IPS-15b (cell line): Measurements from ENCODE around the gene WNK3.
A peak's percentile ranks its signal among the peaks of the same experiment; 100 is the strongest.
"Not testable (repeated sequence)": the region's sequence is repeated elsewhere in the genome, so short reads cannot be mapped to it uniquely, and the experiment has no call there.

Experiments used
- H3K27me3 ChIP-seq: one replicate; pipeline ENCODE4 v1.6.1; 2013; ENCODE audit warnings: low read length; ENCODE audit not compliant: control insufficient read depth, insufficient read depth
- H3K36me3 ChIP-seq: one replicate; pipeline ENCODE4 v1.6.1; 2013; ENCODE audit warnings: low read length; ENCODE audit not compliant: control insufficient read depth, insufficient read depth
- H3K4me1 ChIP-seq: one replicate; pipeline ENCODE4 v1.6.1; 2013; ENCODE audit warnings: mild to moderate bottlenecking, low read length; ENCODE audit not compliant: control insufficient read depth, insufficient read depth
- H3K4me3 ChIP-seq: one replicate; pipeline ENCODE4 v1.5.1; 2013; ENCODE audit warnings: low read depth, low read length
- H3K9ac ChIP-seq: one replicate; pipeline ENCODE4 v1.6.1; 2013; ENCODE audit warnings: low read depth, mild to moderate bottlenecking, low read length
- H3K9me3 ChIP-seq: one replicate; pipeline ENCODE4 v1.6.1; 2013; ENCODE audit warnings: mild to moderate bottlenecking, low read length; ENCODE audit not compliant: control insufficient read depth, insufficient read depth

The WNK3 gene

DNA sequence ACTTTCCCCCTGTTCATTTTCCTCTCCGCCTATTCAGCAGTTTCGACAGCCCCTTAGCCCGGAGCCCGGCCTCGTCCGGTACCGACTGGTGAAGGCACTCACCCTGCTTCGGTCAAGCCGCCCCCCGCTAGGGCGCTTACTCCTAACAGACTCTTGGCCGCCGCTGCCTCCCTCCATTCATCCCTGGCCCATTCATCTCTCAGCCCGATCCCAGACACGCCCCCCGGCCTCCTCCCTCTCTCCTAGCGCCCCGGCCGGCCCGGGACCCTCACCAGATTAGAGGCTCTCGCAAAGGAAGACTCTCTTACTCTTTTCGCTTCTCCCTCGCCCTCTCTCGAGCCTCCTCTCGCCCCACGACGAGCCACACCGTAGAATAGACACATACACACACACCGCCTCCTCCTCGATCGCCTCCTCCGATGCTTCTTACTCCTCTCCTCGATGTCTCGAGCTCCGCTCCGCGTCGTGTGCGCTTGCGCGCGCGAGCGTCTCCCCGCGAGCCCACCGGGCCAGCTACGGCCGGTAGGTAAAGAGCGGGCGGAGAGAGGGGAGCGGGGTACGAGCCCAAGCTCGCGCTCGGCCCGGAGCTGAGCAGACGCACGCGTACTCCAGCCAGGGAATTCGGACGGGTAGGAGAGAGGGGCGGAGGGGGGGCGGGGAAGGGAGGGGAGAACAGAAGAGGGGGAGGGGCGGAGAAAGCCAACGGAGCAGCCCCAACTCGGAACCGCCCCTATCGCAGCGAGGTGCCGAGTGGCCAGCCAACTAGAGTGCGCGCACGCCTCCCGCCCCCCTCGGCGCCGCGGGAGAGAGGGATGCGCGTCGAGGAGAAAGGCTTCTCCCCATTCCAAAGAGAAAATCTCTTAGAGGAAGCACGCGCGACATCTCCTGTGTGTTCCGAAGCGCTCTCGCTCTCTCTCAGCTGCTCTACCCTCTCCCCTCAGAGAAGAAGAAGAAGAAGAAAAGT lies at the start of gene WNK3:
TSS of gene WNK3 (minus strand) at position 633 of the 964 bp plus-strand sequence.
- Histone ChIP-seq H3K9me3 (no peaks in the 10 kb centered on the region), H3K4me1 (peaks cover 2% of the 10 kb centered on the region), H3K9ac (peak within 1 kb of the TSS; percentile 73), H3K36me3 (no peaks in the 10 kb centered on the region), H3K27me3 (no peaks in the 10 kb centered on the region), H3K4me3 (peak within 1 kb of the TSS; percentile 93)

DNA sequence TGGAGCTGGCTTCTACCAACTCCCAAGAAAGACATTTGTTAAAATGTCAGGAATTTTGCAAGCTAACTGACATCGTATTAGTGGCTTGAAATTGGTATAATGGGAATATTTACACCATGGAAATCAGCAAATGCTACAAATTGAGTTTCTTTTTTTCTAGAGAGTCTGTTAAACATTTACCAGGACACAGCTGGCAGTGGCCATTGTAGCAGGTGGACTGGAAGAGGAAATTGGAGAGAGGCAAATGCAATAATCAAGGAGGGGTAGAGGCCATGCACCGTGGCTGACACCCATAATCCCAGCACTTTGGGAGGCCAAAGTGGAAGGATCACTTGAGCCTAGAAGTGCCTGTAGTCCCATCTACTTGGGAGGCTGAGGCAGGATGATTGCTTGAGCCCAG lies 49.4 kb upstream of the WNK3 start:
- Histone ChIP-seq H3K36me3 (no peaks in the 10 kb centered on the region), H3K9ac (no peak overlapping the region)

DNA sequence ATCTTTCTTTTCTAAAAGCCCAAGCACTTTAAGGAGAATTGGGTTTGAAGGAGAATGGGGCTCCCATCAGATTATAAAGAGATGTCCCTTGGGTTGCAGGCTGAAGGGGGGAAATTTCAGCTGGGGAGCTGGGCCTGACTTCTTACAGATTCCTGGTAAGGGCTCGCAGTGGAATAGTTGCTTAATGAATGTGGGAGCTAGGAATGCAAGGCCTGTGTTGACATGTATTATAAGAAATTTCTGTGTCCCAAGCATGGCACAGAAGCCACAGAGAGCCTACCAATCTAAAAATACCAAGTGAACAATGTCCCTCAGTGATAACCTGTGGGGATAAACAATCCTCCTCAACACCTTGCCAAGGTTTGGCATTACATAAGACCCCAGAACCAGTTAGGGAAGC lies 39.3 kb upstream of the WNK3 start:
- Histone ChIP-seq H3K4me1 (no peaks in the 10 kb centered on the region), H3K4me3 (no peak overlapping the region), H3K27me3 (no peaks in the 10 kb centered on the region), H3K9me3 (no peaks in the 10 kb centered on the region), H3K9ac (no peak overlapping the region), H3K36me3 (no peaks in the 10 kb centered on the region)

More for the DNA sequence above, 49.4 kb upstream of the WNK3 start:
- Histone ChIP-seq H3K9me3 (no peaks in the 10 kb centered on the region), H3K27me3 (no peaks in the 10 kb centered on the region), H3K4me1 (no peaks in the 10 kb centered on the region), H3K4me3 (no peak overlapping the region)

DNA sequence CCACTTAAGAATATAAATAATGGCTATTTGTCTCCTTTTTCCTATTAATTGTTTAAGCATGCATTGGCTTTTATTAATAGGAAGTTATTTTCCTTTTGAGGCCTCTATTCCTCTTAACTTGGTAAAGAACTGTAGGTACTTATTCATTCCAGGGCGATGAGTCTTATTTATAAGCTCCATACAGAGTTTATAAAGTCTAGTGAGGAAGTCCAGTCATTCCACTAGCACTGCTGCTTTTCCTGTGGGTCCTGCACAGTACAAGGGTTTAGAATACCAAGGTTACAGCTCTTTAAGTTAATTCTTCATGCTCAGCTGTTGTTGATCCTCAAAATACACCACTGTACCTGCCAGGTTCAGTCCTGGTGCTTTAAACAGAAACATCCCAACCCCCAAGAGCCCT lies 28.5 kb upstream of the WNK3 start:
- Histone ChIP-seq H3K4me1 (no peaks in the 10 kb centered on the region), H3K27me3 (no peaks in the 10 kb centered on the region), H3K36me3 (no peaks in the 10 kb centered on the region), H3K9me3 (no peaks in the 10 kb centered on the region), H3K9ac (no peak overlapping the region), H3K4me3 (no peak overlapping the region)

DNA sequence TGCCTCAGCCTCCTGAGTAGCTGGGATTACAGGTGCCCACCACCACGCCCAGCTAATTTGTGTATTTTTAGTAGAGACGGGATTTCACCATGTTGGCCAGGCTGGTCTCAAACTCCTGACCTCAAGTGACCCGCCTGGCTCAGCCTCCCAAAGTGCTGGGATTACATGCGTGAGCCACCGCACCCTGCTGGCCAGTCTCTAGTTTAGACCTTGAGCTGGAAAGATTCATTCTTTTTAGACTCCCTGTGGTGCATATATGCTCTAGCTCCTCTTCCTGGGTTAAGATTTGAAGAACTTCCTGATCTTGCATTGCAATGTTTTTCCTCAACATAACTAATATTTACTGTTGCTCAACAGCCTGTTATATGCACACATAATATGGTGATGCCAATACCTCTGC lies 26.8 kb upstream of the WNK3 start:
- not testable (repeated sequence) for H3K9ac ChIP-seq, H3K4me3 ChIP-seq, H3K36me3 ChIP-seq, H3K4me1 ChIP-seq, H3K27me3 ChIP-seq, H3K9me3 ChIP-seq

DNA sequence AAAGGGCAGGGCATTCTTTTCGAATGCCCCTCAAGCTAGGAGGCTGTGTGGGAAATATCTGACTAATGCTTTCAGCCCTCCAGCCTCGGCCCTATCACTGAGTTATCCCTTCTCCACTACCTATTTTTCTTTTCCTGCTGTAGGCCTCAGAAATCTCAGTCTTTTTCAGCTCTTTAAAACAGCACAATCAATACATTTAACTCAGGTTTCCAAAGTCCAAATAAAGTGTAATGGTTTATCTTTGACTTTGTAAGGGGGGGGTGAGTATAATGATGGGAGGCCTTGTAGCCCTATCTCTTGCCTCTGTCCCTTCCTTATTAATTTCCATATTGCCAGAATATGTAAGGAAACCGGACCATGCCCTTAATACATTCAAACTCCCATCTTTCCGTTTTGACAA lies 1.6 kb upstream of the WNK3 start:
- Histone ChIP-seq H3K9me3 (no peaks in the 10 kb centered on the region), H3K27me3 (no peaks in the 10 kb centered on the region), H3K4me1 (peaks cover 2% of the 10 kb centered on the region), H3K4me3 (peak overlapping the region; percentile 58), H3K9ac (peak overlapping the region; percentile 70), H3K36me3 (no peaks in the 10 kb centered on the region)

DNA sequence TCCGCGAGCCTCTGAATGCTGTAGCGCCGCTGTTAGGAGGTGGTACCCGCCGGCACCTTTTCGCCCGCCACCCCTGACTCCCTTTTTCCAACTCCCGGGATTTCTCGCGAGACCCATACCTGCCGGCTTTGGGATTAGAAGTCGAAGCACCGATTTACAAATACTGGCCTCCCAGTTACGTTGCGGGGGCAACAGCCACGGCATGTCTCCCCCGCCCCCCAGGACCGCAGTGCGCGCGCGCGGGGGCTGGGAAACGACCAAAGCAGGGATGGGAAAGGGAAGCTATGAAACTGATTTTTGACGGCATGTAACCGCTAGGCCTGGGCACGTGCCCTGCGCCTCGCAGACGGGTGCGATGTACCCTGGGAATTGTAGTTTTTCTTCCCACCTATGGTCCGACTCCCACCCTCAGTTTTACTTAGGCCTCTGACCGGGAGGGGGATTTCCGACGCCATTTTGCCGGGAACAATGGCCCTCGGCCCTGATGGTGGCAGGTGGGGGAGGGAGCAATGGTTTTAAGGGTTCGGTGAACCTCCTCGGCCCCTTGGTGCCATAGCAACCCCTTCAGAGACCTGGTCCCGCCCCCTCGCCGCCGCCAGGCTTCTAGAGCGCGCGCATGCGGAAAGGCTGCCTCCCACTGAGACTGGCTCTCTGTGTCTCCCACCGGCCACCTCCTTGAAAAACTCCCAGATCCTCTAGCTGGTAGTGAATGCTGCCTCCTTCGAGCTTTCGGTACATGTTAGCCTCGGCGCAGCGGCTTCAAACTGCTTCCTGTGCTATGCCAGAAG lies 772 bp upstream of the WNK3 start:
- H3K4me1 ChIP-seq, result peaks cover 2% of the 10 kb centered on the region
- peak overlapping the region; percentile 58 for H3K4me3 ChIP-seq
- no peaks in the 10 kb centered on the region for H3K36me3 ChIP-seq
- no peaks in the 10 kb centered on the region for H3K9me3 ChIP-seq
- no peaks in the 10 kb centered on the region for H3K27me3 ChIP-seq
- peak overlapping the region; percentile 70 for H3K9ac ChIP-seq

DNA sequence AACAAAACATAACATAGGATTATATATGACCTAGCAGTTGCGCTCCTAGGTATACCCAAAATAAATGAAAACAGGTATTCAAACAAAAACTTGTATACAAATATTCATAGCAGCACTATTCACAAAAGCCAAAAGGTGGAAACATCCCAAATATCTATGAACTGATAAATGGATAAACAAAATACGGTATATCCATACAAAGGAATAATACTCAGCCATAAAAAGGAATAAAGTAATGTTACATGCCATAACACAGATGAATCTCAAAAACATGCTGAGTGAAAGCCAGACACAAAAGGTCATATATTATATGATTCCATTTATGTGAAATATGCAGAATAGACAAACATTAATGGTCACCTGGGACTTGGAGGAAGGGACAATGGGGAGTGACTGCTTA lies 5.2 kb downstream of the WNK3 start:
- H3K9me3 ChIP-seq, result no peaks in the 10 kb centered on the region
- no peaks in the 10 kb centered on the region for H3K36me3 ChIP-seq
- H3K4me3 ChIP-seq, result no peak overlapping the region
- no peaks in the 10 kb centered on the region for H3K27me3 ChIP-seq
- no peak overlapping the region for H3K9ac ChIP-seq
- peaks cover 2% of the 10 kb centered on the region for H3K4me1 ChIP-seq

DNA sequence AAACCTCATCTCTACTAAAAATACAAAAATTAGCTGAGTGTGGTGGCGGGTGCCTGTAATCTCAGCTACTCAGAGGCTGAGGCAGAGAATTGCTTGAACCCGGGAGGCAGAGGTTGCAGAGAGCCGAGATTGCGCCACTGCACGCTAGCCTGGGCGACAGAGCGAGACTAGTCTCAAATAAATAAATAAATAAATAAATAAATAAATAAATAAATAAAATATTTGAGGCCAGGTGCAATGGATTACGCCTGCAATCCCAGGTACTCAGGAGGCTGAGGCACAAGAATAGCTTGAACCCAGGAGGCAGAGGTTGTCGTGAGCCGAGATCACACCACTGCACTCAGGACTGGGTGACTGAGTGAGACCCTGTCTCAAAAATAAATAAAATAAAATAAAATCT lies 20.5 kb downstream of the WNK3 start:
- H3K9ac ChIP-seq, H3K4me1 ChIP-seq, H3K9me3 ChIP-seq, H3K27me3 ChIP-seq, H3K36me3 ChIP-seq, H3K4me3 ChIP-seq: not testable (repeated sequence)

DNA sequence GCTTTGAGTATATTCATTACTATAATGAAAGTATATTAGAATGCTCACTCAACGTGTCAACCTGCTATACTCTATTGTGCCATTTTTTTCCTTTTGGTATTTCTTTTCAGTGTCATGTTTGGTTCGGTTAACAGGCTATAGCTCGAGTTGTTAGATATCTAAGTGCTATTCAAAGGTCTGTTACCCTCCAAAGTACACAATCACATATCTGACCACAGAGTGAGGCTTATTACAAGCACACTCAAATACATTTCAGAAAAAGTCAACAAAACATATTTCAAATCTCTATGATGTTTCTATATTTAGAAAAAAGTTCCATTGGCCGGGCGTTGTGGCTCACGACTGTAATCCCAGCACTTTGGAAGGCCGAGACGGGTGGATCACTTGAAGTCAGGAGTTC lies 32.8 kb downstream of the WNK3 start:
- Histone ChIP-seq H3K4me3 (no peak overlapping the region), H3K27me3 (no peaks in the 10 kb centered on the region), H3K4me1 (no peaks in the 10 kb centered on the region), H3K9ac (no peak overlapping the region), H3K36me3 (no peaks in the 10 kb centered on the region), H3K9me3 (no peaks in the 10 kb centered on the region)

DNA sequence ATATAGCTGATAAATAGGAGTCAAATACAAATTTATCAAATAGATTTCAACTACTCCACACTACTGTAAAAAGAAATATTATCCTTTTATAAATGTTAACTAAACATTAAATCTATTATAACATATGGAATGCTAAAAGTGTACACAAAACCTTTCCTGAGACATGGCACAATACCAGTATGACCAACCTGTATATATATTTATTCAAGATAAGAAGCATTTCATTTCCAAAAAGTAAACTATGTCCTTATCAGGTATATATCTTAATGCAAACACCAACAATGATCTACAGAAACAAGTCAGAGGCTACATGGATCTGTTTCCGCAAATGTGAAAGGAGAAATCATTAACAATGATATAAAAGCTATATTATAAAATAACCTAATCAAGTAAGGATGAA lies 37.8 kb downstream of the WNK3 start:
- H3K4me3 ChIP-seq, result no peak overlapping the region
- H3K9ac ChIP-seq, result no peak overlapping the region
- H3K27me3 ChIP-seq, result no peaks in the 10 kb centered on the region
- H3K9me3 ChIP-seq, result no peaks in the 10 kb centered on the region
- H3K4me1 ChIP-seq, result no peaks in the 10 kb centered on the region
- no peaks in the 10 kb centered on the region for H3K36me3 ChIP-seq

DNA sequence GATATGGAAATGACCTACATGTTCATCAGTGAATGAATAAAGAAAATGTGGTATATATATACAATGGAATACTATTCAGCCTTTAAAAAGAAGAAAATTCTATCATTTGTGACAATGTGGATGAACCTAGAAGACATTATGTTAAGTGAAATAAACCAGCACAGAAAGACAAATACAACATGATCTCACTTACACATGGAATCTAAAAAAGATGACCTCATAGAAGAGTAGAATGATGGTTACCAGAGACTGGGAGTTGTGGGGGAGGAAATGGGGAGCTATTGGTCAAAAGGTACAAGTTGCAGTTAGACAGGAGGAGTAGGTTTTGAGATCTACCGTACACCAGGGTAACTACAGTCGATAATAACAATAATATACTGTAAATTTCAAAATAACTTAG lies 51.5 kb downstream of the WNK3 start:
- Histone ChIP-seq H3K9me3 (peaks cover 6% of the 10 kb centered on the region), H3K27me3 (no peaks in the 10 kb centered on the region), H3K9ac (no peak overlapping the region), H3K4me3 (no peak overlapping the region), H3K36me3 (no peaks in the 10 kb centered on the region), H3K4me1 (no peaks in the 10 kb centered on the region)
